Fibroblast of pulmonary artery (primary cell): ENCODE data around the gene KAZALD1.

Experiments
- DNase-seq: peaks from one replicate; pipeline ENCODE4 v3.0.0-alpha.2; 2010; ENCODE audit warnings: low read depth
- H3K4me3 ChIP-seq: replicated peaks from 2 replicates; pipeline ENCODE4 v1.5.1; 2011; ENCODE audit warnings: low read depth, mild to moderate bottlenecking, control low read depth, low read length, moderate library complexity
- CTCF ChIP-seq: IDR thresholded peaks from 2 replicates; pipeline ENCODE4 v1.5.1; 2011; ENCODE audit warnings: mild to moderate bottlenecking, control low read depth, low read length, inconsistent platforms; ENCODE audit errors: missing control alignments

The KAZALD1 gene

DNA sequence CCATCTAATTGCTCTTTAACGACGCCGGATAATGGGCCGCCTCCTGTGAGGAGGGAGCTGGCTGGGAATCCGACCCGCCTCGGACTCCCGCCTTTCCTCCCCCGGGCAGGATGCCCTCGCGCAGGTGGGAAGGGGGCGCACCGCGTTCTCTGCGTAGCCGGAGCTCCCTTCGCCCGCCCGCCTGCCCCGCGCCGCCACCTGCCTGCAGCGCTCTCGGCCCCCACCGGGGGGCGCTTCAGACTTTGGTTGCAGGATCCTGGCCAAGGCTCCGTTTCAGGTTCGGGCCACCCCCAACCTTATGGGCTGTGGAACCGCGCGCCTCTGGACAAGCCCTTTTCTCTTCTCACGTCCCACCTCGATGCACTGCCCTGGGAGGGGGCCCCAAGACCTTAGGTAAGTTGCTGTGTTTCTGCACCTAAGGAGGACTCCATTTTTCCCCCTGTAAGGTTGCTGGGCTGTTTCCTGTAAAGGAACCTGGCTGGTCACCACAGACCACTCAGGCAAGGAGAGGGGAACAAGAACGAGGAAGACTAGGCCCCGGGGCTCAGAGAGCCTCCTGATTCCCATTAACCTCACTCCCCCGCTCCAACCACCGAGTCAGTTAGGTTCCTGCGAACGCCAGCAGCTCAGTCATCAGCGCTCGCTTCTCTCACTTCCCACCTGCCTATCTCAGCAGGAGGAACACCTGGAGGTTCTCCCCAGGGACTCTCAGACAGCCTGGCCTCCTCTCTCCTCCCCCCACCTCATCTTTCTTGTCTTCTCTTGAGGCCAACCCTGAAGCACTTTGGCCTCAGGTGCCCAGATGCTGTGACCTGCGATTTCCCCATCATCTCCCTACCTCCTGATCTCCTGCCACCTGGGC is 11.3 kb upstream of the KAZALD1 start:
- peak overlapping the region; percentile 10 for H3K4me3 ChIP-seq
- TF ChIP-seq CTCF: peak; percentile 67
- DNase-seq: peak; percentile 49

GRCh38 chr10:101052285-101052684 is 9.5 kb upstream of the KAZALD1 start:
- DNase-seq: peak; percentile 70
- TF ChIP-seq CTCF: no peak
- H3K4me3 ChIP-seq: no peak overlapping the region

DNA sequence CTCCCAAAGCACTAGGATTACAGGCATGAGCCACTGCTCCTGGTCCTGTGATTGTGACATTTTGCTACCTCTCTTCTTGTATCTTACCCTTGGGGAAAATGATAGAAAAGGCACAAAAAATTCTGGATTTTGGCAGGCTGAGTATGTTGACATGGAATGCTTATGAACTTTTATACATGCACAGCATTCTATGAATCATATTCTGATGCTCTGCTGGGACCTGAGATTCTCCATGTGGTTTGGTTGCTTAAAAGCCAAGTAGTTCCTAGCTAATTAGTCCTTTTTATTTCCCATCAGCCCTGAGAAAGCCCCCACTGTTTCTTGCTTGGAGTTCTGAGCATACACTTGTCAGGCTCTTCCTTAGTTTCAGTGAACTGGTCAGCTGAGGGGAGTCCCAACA is 8.3 kb upstream of the KAZALD1 start:
- DNase-seq: no peak
- H3K4me3 ChIP-seq: no peak overlapping the region
- TF ChIP-seq CTCF: no peak

DNA sequence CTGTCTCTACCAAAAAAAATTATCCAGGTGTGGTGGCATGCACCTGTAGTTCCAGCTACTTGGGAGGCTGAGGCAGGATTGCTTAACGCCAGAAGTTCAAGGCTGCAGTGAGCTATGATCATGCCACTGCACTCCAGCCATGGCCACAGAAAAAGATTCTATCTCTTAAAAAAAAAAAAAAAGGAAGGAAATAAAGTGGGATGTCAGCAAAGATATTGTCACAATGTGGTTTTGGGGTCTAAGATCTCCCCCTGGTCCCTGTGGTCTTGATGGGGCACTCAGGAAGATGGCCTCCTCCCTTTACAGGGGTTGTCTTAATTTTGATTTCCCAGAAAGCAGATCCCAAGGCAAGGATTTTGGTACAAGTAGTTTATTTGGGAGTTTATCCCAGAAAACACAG is 7.4 kb upstream of the KAZALD1 start:
- TF ChIP-seq CTCF: no peak
- no peak for DNase-seq
- no peak overlapping the region for H3K4me3 ChIP-seq

GRCh38 chr10:101054876-101055275 is 6.9 kb upstream of the KAZALD1 start:
- H3K4me3 ChIP-seq: no peak overlapping the region
- TF ChIP-seq CTCF: no peak
- no peak for DNase-seq

GRCh38 chr10:101055411-101055810 is 6.4 kb upstream of the KAZALD1 start:
- no peak for DNase-seq
- no peak for TF ChIP-seq CTCF
- H3K4me3 ChIP-seq: no peak overlapping the region
